Suprapubic skin (tissue), 4 donors: ENCODE measurements around the gene WNT7A. TPM values are rescaled to one million over a fixed set of nuclear protein-coding genes. Genes with fewer than 3 reads are reported as not detected.

ENCODE experiments used
- DNase-seq, 2 donors: peaks; one replicate each; pipeline ENCODE4 v3.0.0-alpha.2; 2019; ENCODE audit warnings: low spot score in 2 of 2
- H3K27ac ChIP-seq: fragments of 200-600 bp; sonication (generic); one replicate; pipeline ENCODE4 v1.5.1; 2019
- H3K27me3 ChIP-seq: fragments of 200-600 bp; sonication (generic); one replicate; pipeline ENCODE4 v1.5.1; 2019
- H3K36me3 ChIP-seq: fragments of 200-600 bp; sonication (generic); one replicate; pipeline ENCODE4 v1.5.1; 2019
- H3K4me1 ChIP-seq: fragments of 200-600 bp; sonication (generic); one replicate; pipeline ENCODE4 v1.5.1; 2019
- H3K4me3 ChIP-seq: fragments of 200-600 bp; sonication (generic); one replicate; pipeline ENCODE4 v1.5.1; 2019; ENCODE audit warnings: mild to moderate bottlenecking
- H3K9me3 ChIP-seq: fragments of 200-600 bp; sonication (generic); one replicate; pipeline ENCODE4 v1.5.1; 2019
- EP300 ChIP-seq: sonication (generic); formaldehyde crosslinking; IDR thresholded peaks from one replicate; pipeline ENCODE4 v1.6.1; 2017; ENCODE audit warnings: antibody characterized with exemption
- POLR2A ChIP-seq, 2 donors: fragments of 450-650 bp; IDR thresholded peaks; one replicate each; pipeline ENCODE4 v1.6.1; 2017; ENCODE audit warnings: antibody characterized with exemption in 2 of 2, mild to moderate bottlenecking in 2 of 2, moderate library complexity in 2 of 2
- POLR2AphosphoS5 ChIP-seq, 3 donors: sonication (generic); formaldehyde crosslinking; IDR thresholded peaks; one replicate each; pipeline ENCODE4 v1.6.1; 2017; ENCODE audit warnings: antibody characterized with exemption in 3 of 3
- WGBS: methylation state at CpG from one replicate; pipeline ENCODE4 v1.1.5; 2018; 5-methylcytosine and 5-hydroxymethylcytosine counted together
- total RNA-seq, 4 donors: library from RNA; depleted of rRNA; stranded (reverse); fragments of >200 nt; gene quantifications; one replicate each; pipeline ENCODE4 v1.1.0, GENCODE V29; 2016
- TF ChIP-seq, protein P1 (sequence below), 2 donors: fragments of 200-600 bp in 1 of 2; fragments of 450-650 bp in 1 of 2; sonication (generic) in 1 of 2; IDR thresholded peaks; one replicate each; pipeline ENCODE4 v1.5.1; 2016 to 2019; ENCODE audit warnings: antibody characterized with exemption in 2 of 2, mild to moderate bottlenecking in 1 of 2, moderate library complexity in 1 of 2

WNT7A gene
- total RNA-seq, 4 donors from 2014 or later: 1.1 to 3.9 (median 1.8) TPM

GRCh38 chr3:13780432-13781176, 99.3 kb downstream of the WNT7A start:
- no peaks in the 10 kb centered on the region for H3K4me1 ChIP-seq
- no peaks in the 10 kb centered on the region for H3K9me3 ChIP-seq
- WGBS: 57% methylated on average over 8 of the region's 11 CpGs
- H3K4me3 ChIP-seq: no peak overlapping the region
- no peaks in the 10 kb centered on the region for H3K36me3 ChIP-seq
- peak in 1 of 2 donors; percentile 44 for DNase-seq
- TF ChIP-seq POLR2AphosphoS5 (IDR thresholded peaks at IDR 0.05) (no peak), POLR2A (IDR thresholded peaks at IDR 0.05) (no peak), EP300 (no peak)
- TF ChIP-seq, protein P1, sequence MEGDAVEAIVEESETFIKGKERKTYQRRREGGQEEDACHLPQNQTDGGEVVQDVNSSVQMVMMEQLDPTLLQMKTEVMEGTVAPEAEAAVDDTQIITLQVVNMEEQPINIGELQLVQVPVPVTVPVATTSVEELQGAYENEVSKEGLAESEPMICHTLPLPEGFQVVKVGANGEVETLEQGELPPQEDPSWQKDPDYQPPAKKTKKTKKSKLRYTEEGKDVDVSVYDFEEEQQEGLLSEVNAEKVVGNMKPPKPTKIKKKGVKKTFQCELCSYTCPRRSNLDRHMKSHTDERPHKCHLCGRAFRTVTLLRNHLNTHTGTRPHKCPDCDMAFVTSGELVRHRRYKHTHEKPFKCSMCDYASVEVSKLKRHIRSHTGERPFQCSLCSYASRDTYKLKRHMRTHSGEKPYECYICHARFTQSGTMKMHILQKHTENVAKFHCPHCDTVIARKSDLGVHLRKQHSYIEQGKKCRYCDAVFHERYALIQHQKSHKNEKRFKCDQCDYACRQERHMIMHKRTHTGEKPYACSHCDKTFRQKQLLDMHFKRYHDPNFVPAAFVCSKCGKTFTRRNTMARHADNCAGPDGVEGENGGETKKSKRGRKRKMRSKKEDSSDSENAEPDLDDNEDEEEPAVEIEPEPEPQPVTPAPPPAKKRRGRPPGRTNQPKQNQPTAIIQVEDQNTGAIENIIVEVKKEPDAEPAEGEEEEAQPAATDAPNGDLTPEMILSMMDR (IDR thresholded peaks at IDR 0.05): no peak
- H3K27me3 ChIP-seq: peaks cover 25% of the 10 kb centered on the region
- H3K27ac ChIP-seq: no peak overlapping the region

- Histone ChIP-seq H3K27ac (no peak overlapping the region), H3K9me3 (no peaks in the 10 kb centered on the region), H3K27me3 (peaks cover 21% of the 10 kb centered on the region), H3K36me3 (no peaks in the 10 kb centered on the region), H3K4me1 (no peaks in the 10 kb centered on the region), H3K4me3 (no peak overlapping the region)
- peak in 1 of 2 donors; percentile 30 for DNase-seq
- TF ChIP-seq, protein P1 (IDR thresholded peaks at IDR 0.05): no peak
- TF ChIP-seq POLR2AphosphoS5 (IDR thresholded peaks at IDR 0.05) (no peak), EP300 (no peak), POLR2A (IDR thresholded peaks at IDR 0.05) (no peak)
- WGBS: 89% methylated on average over 4 of the region's 4 CpGs
Observed at GRCh38 chr3:13776253-13777050, 103.4 kb downstream of the WNT7A start.

GRCh38 chr3:13772885-13773745, 106.8 kb downstream of the WNT7A start:
- no peaks in the 10 kb centered on the region for H3K36me3 ChIP-seq
- 84% methylated on average over 11 of the region's 18 CpGs for WGBS
- no peaks in the 10 kb centered on the region for H3K9me3 ChIP-seq
- no peak for DNase-seq
- H3K4me3 ChIP-seq: no peak overlapping the region
- peaks cover 5% of the 10 kb centered on the region for H3K27me3 ChIP-seq
- H3K27ac ChIP-seq: no peak overlapping the region
- H3K4me1 ChIP-seq: no peaks in the 10 kb centered on the region
- TF ChIP-seq POLR2A (IDR thresholded peaks at IDR 0.05) (no peak), EP300 (no peak), POLR2AphosphoS5 (IDR thresholded peaks at IDR 0.05) (no peak)
- TF ChIP-seq, protein P1 (IDR thresholded peaks at IDR 0.05): no peak

GRCh38 chr3:13772321-13772745, 107.5 kb downstream of the WNT7A start:
- H3K27ac ChIP-seq: no peak overlapping the region
- H3K4me1 ChIP-seq: no peaks in the 10 kb centered on the region
- no peaks in the 10 kb centered on the region for H3K36me3 ChIP-seq
- TF ChIP-seq, protein P1 (IDR thresholded peaks at IDR 0.05): no peak
- TF ChIP-seq POLR2AphosphoS5 (IDR thresholded peaks at IDR 0.05) (no peak), EP300 (no peak), POLR2A (IDR thresholded peaks at IDR 0.05) (no peak)
- no peaks in the 10 kb centered on the region for H3K9me3 ChIP-seq
- WGBS: 95% methylated on average over 6 of the region's 7 CpGs
- peak in 1 of 2 donors; percentile 40 for DNase-seq
- H3K4me3 ChIP-seq: no peak overlapping the region
- H3K27me3 ChIP-seq: peaks cover 5% of the 10 kb centered on the region
